SK-N-MC (cell line): ENCODE data around the gene IFI27L1.

Source experiments
- EZH2 ChIP-seq: fragments of 200-600 bp; sonication (generic); IDR thresholded peaks from one replicate; pipeline ENCODE4 v1.6.1; 2017; ENCODE audit warnings: antibody characterized with exemption
- FOXP2 ChIP-seq: optimal IDR thresholded peaks from 2 replicates; pipeline ENCODE3; 2011; ENCODE audit warnings: mild to moderate bottlenecking, moderate library complexity; ENCODE audit not compliant: insufficient read depth; ENCODE audit errors: extremely low read length, control extremely low read depth
- POLR2AphosphoS5 ChIP-seq: IDR thresholded peaks from 2 replicates; pipeline ENCODE4 v1.6.1; 2012; ENCODE audit warnings: mild to moderate bottlenecking, low read depth, low read length, borderline replicate concordance

DNA sequence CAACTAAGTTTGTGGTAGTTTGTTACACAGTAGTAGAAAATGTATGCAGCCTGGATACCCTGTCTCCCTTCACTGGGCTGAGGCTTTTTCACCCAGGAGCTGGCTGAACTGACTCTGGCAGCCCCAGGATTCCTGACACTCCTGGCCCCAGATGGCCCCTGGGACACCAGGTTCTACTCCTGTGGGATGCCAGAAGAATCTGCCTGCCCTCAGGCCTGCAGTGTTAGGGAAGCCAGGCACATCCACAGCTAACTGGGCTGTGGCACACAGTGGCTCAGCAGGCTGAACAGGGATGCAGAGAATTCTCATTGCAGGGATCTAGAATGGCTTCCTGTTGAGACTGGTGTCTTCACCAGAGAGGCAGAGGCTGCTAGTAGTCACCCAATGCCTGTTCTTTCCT lies 38.0 kb downstream of the IFI27L1 start:
- TF ChIP-seq POLR2AphosphoS5 (no peak), EZH2 (no peak), FOXP2 (no peak)
